ELR (cell line): Measurements from ENCODE around the gene PLCL2.
"Not testable (repeated sequence)": the region's sequence is repeated elsewhere in the genome, so short reads cannot be mapped to it uniquely, and the experiment has no call there.

Experiments used
- DNase-seq: peaks from one replicate; pipeline ENCODE4 v3.0.0-alpha.2; 2015; ENCODE audit warnings: low read depth

Gene PLCL2

GRCh38 chr3:17075907-17076306, 191.2 kb downstream of the PLCL2 start:
- no peak for DNase-seq

- DNase-seq: no peak
Measured at GRCh38 chr3:17076940-17077605, 192.3 kb downstream of the PLCL2 start.

- DNase-seq: no peak
Measured at GRCh38 chr3:17077606-17078005, 192.9 kb downstream of the PLCL2 start.

- no peak for DNase-seq
Measured at GRCh38 chr3:17078926-17079465, 194.2 kb downstream of the PLCL2 start.

GRCh38 chr3:17079933-17080332, 195.2 kb downstream of the PLCL2 start:
- no peak for DNase-seq

- no peak for DNase-seq
Measured at GRCh38 chr3:17081520-17081919, 196.8 kb downstream of the PLCL2 start.

- no peak for DNase-seq
Measured at GRCh38 chr3:17087509-17087908, 202.8 kb downstream of the PLCL2 start.

GRCh38 chr3:17088017-17088416, 203.3 kb downstream of the PLCL2 start:
- no peak for DNase-seq

GRCh38 chr3:17088602-17089313, 204.0 kb downstream of the PLCL2 start:
- no peak for DNase-seq

- no peak for DNase-seq
Measured at GRCh38 chr3:17089314-17089700, 204.6 kb downstream of the PLCL2 start.

- no peak for DNase-seq
Measured at GRCh38 chr3:17090280-17090983, 205.7 kb downstream of the PLCL2 start.

GRCh38 chr3:17091910-17092582, 207.3 kb downstream of the PLCL2 start:
- peak; percentile 13 for DNase-seq

GRCh38 chr3:17092583-17092933, 207.8 kb downstream of the PLCL2 start:
- no peak for DNase-seq

- DNase-seq: no peak
Measured at GRCh38 chr3:17094551-17094950, 209.8 kb downstream of the PLCL2 start.

GRCh38 chr3:17103579-17103978, 218.8 kb downstream of the PLCL2 start:
- DNase-seq: no peak

- DNase-seq: not testable (repeated sequence)
Measured at GRCh38 chr3:17106801-17107200, 222.0 kb downstream of the PLCL2 start.

GRCh38 chr3:17110660-17111396, 226.1 kb downstream of the PLCL2 start:
- DNase-seq: no peak

GRCh38 chr3:17111586-17111985, 226.8 kb downstream of the PLCL2 start:
- DNase-seq: peak; percentile 57

- peak; percentile 53 for DNase-seq
Measured at GRCh38 chr3:17115186-17115585, 230.4 kb downstream of the PLCL2 start.

- no peak for DNase-seq
Measured at GRCh38 chr3:17116007-17116600, 231.3 kb downstream of the PLCL2 start.

- DNase-seq: no peak
Measured at GRCh38 chr3:17118771-17119170, 234.0 kb downstream of the PLCL2 start.
